ENCODE measurements around the gene LGALS3BP. TPM values are rescaled to one million over a fixed set of nuclear protein-coding genes. Genes with fewer than 3 reads are reported as not detected.

LGALS3BP gene
- total RNA-seq, 1 experiment from 2014 or later: 69.8 TPM

DNA sequence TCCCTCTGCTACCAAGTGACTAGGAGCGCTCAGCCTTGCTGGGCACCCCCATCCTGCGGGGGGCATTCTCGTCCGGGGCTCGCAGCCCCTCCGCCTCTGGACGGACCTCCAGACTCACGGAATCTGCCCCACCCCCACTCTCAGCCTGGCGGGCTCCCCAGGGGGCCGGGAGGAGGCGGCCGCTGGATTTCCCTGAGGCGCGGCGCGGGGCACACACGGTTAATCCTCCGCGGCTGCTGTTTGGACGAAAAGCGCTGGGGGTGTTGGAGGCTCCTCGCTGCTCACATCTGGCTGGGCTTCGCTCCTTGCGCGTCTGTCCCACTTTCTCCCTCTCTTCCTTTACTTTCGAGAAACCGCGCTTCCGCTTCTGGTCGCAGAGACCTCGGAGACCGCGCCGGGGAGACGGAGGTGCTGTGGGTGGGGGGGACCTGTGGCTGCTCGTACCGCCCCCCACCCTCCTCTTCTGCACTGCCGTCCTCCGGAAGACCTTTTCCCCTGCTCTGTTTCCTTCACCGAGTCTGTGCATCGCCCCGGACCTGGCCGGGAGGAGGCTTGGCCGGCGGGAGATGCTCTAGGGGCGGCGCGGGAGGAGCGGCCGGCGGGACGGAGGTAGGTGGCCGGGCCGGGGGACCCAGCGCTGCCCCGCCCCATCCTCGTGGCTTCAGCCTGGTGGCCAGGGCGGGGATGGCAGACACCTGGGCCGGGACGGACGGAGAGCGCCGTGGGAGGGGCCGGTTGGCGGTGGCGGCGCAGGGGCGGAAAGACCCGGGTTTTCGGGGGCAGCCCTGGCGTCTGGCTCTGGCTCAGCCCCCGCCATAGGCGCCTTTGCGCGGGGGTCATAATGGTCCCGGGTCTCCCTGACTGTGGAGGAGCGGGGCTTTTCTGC, 44.4 kb upstream of the LGALS3BP start, which contains the start of gene C1QTNF1:
Gene C1QTNF1 (plus strand): TSS at position 284 of the 886 bp plus-strand sequence. CDS start 19,800 bp downstream, outside the sequence.
- peak; percentile 73 for DNase-seq
- Histone ChIP-seq H2BK20ac (ENCODE audit: low read depth, low read length, poor library complexity, severe bottlenecking) (no peak within 1 kb of the TSS), H3T11ph (ENCODE audit: low read length) (no peak within 1 kb of the TSS), H3K79me1 (ENCODE audit: insufficient read depth, low read depth, low read length, poor library complexity, severe bottlenecking) (no peaks in the 10 kb centered on the region), H4K8ac (replicated peaks; ENCODE audit: insufficient read length, low read depth, low read length) (no peak within 1 kb of the TSS), H3K9me3 (ENCODE audit: control insufficient read depth, low read depth, low read length) (no peaks in the 10 kb centered on the region), H4K20me1 (ENCODE audit: control insufficient read depth, insufficient read depth, insufficient read length) (no peaks in the 10 kb centered on the region), H2BK120ac (ENCODE audit: low read depth, low read length, poor library complexity, severe bottlenecking) (no peak within 1 kb of the TSS), H3K14ac (ENCODE audit: insufficient read depth, low read length) (peak within 1 kb of the TSS; percentile 65), H3K9ac (ENCODE audit: extremely low read depth, insufficient read length, low read length) (no peak within 1 kb of the TSS), H2BK5ac (ENCODE audit: insufficient read length, low read length) (no peak within 1 kb of the TSS), H2BK12ac (ENCODE audit: insufficient read length, low read depth, low read length) (no peak within 1 kb of the TSS), H3K4me1 (ENCODE audit: insufficient read depth, low read length) (no peaks in the 10 kb centered on the region), H3K18ac (ENCODE audit: insufficient read length, low read depth, low read length) (no peak within 1 kb of the TSS), H3K27me3 (ENCODE audit: insufficient read depth, low read length) (peaks cover 36% of the 10 kb centered on the region; the same call in 1 of the 2 replicates), H4K91ac (ENCODE audit: insufficient read length, low read depth, low read length) (no peak within 1 kb of the TSS), H3K23ac (ENCODE audit: insufficient read length, low read depth, low read length) (no peak within 1 kb of the TSS), H3K4me2 (ENCODE audit: insufficient read depth, insufficient read length, low read length) (peak within 1 kb of the TSS; percentile 89), H4K5ac (ENCODE audit: insufficient read length, low read depth, low read length) (no peak within 1 kb of the TSS), H3K56ac (ENCODE audit: insufficient read length, low read depth, low read length) (no peak within 1 kb of the TSS), H2AFZ (ENCODE audit: low read length) (peak within 1 kb of the TSS; percentile 24), H3K27ac (ENCODE audit: insufficient read length, low read depth, low read length) (no peak within 1 kb of the TSS), H2BK15ac (ENCODE audit: low read depth, low read length) (no peak within 1 kb of the TSS), H3K23me2 (ENCODE audit: insufficient read length, low read depth, low read length, poor library complexity, severe bottlenecking) (peaks cover 13% of the 10 kb centered on the region), H2AK5ac (ENCODE audit: insufficient read length, low read length) (no peak within 1 kb of the TSS), H3K79me2 (ENCODE audit: insufficient read depth, low read length) (no peaks in the 10 kb centered on the region), H3K4ac (ENCODE audit: low read depth, low read length) (no peak within 1 kb of the TSS)
- H3K9me3 Mint-ChIP-seq: no peaks in the 10 kb centered on the region
- no CpG with 5 or more reads among the region's 77 CpGs for WGBS (ENCODE audit: extremely low coverage, insufficient read length, low lambda C conversion rate)
- peak within 1 kb of the TSS; percentile 76 to 85 for H3K4me3 Mint-ChIP-seq
- TF ChIP-seq, protein P1, sequence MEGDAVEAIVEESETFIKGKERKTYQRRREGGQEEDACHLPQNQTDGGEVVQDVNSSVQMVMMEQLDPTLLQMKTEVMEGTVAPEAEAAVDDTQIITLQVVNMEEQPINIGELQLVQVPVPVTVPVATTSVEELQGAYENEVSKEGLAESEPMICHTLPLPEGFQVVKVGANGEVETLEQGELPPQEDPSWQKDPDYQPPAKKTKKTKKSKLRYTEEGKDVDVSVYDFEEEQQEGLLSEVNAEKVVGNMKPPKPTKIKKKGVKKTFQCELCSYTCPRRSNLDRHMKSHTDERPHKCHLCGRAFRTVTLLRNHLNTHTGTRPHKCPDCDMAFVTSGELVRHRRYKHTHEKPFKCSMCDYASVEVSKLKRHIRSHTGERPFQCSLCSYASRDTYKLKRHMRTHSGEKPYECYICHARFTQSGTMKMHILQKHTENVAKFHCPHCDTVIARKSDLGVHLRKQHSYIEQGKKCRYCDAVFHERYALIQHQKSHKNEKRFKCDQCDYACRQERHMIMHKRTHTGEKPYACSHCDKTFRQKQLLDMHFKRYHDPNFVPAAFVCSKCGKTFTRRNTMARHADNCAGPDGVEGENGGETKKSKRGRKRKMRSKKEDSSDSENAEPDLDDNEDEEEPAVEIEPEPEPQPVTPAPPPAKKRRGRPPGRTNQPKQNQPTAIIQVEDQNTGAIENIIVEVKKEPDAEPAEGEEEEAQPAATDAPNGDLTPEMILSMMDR (conservative IDR thresholded peaks at IDR 0.05): peak; percentile 63
- H3K4me1 Mint-ChIP-seq: peaks cover 10 to 24% of the 10 kb centered on the region in 2 experiments
- H3K27ac Mint-ChIP-seq: no peak within 1 kb of the TSS
- peaks cover 100% of the 10 kb centered on the region for H3K27me3 Mint-ChIP-seq (ENCODE audit: low read depth)
- no peaks in the 10 kb centered on the region; a peak in 1 of 7 replicates for H3K36me3 Mint-ChIP-seq (ENCODE audit: insufficient read depth in 1 of 3, low read depth in 3 of 3)
